Loucy (cell line): Measurements from ENCODE around the gene CD300A.
A peak's percentile ranks its signal among the peaks of the same experiment; 100 is the strongest.

Experiments used
- EZH2phosphoT487 ChIP-seq: fragments of 200-600 bp; IDR thresholded peaks from 2 replicates; pipeline ENCODE4 v1.6.1; 2018; ENCODE audit warnings: antibody characterized with exemption, mild to moderate bottlenecking, moderate library complexity, borderline replicate concordance
- TF ChIP-seq, protein P1 (sequence below): fragments of 200-600 bp; sonication (generic); conservative IDR thresholded peaks from 2 replicates; pipeline ENCODE4 v1.5.1; 2014; ENCODE audit warnings: mild to moderate bottlenecking, antibody characterized with exemption, low read length

DNA sequence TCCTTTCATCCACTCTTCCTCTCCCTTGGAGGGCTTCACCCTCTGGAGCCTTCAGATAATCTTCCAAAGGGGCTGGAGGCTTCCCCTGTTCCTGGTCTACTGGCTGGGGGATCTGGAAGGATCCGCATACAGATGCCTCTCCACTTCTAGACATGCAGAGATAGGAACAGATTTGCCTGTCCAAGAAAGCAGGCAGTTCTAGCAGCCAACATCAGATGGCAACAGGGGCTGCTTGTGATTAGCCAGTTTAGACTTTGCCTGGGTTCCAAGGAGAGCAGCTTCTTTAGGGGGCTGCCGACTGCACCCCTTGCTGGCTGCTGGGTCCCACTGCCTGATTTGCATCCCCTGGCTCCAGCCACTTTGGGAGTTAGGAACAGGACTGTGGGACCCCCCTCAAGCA lies 6.2 kb upstream of the CD300A start:
- TF ChIP-seq, protein P1, sequence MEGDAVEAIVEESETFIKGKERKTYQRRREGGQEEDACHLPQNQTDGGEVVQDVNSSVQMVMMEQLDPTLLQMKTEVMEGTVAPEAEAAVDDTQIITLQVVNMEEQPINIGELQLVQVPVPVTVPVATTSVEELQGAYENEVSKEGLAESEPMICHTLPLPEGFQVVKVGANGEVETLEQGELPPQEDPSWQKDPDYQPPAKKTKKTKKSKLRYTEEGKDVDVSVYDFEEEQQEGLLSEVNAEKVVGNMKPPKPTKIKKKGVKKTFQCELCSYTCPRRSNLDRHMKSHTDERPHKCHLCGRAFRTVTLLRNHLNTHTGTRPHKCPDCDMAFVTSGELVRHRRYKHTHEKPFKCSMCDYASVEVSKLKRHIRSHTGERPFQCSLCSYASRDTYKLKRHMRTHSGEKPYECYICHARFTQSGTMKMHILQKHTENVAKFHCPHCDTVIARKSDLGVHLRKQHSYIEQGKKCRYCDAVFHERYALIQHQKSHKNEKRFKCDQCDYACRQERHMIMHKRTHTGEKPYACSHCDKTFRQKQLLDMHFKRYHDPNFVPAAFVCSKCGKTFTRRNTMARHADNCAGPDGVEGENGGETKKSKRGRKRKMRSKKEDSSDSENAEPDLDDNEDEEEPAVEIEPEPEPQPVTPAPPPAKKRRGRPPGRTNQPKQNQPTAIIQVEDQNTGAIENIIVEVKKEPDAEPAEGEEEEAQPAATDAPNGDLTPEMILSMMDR, result 0 out of 2 replicates have a peak, but pooled peaks have one; percentile 23
- no peak for TF ChIP-seq EZH2phosphoT487
